HepG2 (cell line): ENCODE results near the gene CD151. TPM values are rescaled to one million over a fixed set of nuclear protein-coding genes. Genes with fewer than 3 reads are reported as not detected.

ENCODE experiments used
- CENPX ChIP-seq: sonication (generic); formaldehyde crosslinking; IDR thresholded peaks from 2 replicates; pipeline ENCODE4 v1.9.0; 2021; ENCODE audit warnings: mild to moderate bottlenecking, missing genetic modification reagents, moderate library complexity
- CSRNP1 ChIP-seq: sonication (generic); formaldehyde crosslinking; IDR thresholded peaks from 2 replicates; pipeline ENCODE4 v1.8.1; 2023; ENCODE audit warnings: mild to moderate bottlenecking, missing genetic modification reagents
- RXRB ChIP-seq: IDR thresholded peaks from 2 replicates; pipeline ENCODE4 v1.6.1; 2016; ENCODE audit warnings: borderline replicate concordance, missing genetic modification reagents, missing compliant biosample characterization
- SMAD1 ChIP-seq: sonication (generic); formaldehyde crosslinking; IDR thresholded peaks from 2 replicates; pipeline ENCODE4 v1.4.0; 2020; ENCODE audit warnings: missing genetic modification reagents, low read depth, mild to moderate bottlenecking, borderline replicate concordance
- SOX13 ChIP-seq, 3 experiments: fragments of 450-650 bp in 1 of 3; sonication (generic) in 1 of 3; formaldehyde crosslinking in 1 of 3; IDR thresholded peaks in 2 of 3; conservative IDR thresholded peaks in 1 of 3; 2 replicates each; pipeline versions ENCODE4 v1.5.0 to v1.6.1; 2016 to 2020; ENCODE audit warnings: antibody characterized with exemption in 1 of 3, mild to moderate bottlenecking in 1 of 3, missing compliant biosample characterization in 1 of 3, missing genetic modification reagents in 1 of 3, moderate library complexity in 1 of 3
- TBP ChIP-seq: sonication (generic); formaldehyde crosslinking; IDR thresholded peaks from 2 replicates; pipeline ENCODE4 v1.5.0; 2020; ENCODE audit warnings: missing genetic modification reagents
- ZBTB20 ChIP-seq: sonication (generic); formaldehyde crosslinking; IDR thresholded peaks from 2 replicates; pipeline ENCODE4 v1.8.1; 2023; ENCODE audit warnings: missing genetic modification reagents, low read depth, mild to moderate bottlenecking, borderline replicate concordance
- ZNF432 ChIP-seq: sonication (generic); formaldehyde crosslinking; IDR thresholded peaks from 2 replicates; pipeline ENCODE4 v1.5.0; 2020; ENCODE audit warnings: missing genetic modification reagents, mild to moderate bottlenecking, borderline replicate concordance
- ZNF674 ChIP-seq: sonication (generic); formaldehyde crosslinking; IDR thresholded peaks from 2 replicates; pipeline ENCODE4 v1.5.0; 2020; ENCODE audit warnings: low read depth, mild to moderate bottlenecking, missing genetic modification reagents
- ZNF687 ChIP-seq: sonication (generic); formaldehyde crosslinking; IDR thresholded peaks from 2 replicates; pipeline ENCODE4 v1.5.1; 2020; ENCODE audit warnings: mild to moderate bottlenecking, missing genetic modification reagents, moderate library complexity
- polyA plus RNA-seq, 8 experiments: library from polyadenylated mRNA; depleted of rRNA in 3 of 8; stranded (reverse) in 7 of 8; unstranded in 1 of 8; fragments of >200 nt; fragmentation: Illumina TruSeq in 4 of 8; extraction: Trizol in 4 of 8; gene quantifications; 2 replicates each; pipeline versions ENCODE4 v1.2.1 to v1.2.3, GENCODE V29; 2011 to 2016; ENCODE audit warnings: low read depth in 4 of 8, missing spikeins in 1 of 8, mixed read lengths in 1 of 8; ENCODE audit not compliant: insufficient read depth in 1 of 8
- total RNA-seq, 5 experiments: library from RNA; depleted of rRNA; stranded (reverse); fragments of >200 nt; fragmentation: Illumina TruSeq; extraction: Trizol; gene quantifications; 2 replicates each; pipeline ENCODE4 v1.2.3, GENCODE V29; 2016; ENCODE audit warnings: low read depth in 1 of 5

The CD151 gene
- total and polyA plus RNA-seq, 2 of the 13 experiments (the other 11 are each of a cell fraction or from before 2014, with no cell fraction given): 125 to 197 TPM

DNA sequence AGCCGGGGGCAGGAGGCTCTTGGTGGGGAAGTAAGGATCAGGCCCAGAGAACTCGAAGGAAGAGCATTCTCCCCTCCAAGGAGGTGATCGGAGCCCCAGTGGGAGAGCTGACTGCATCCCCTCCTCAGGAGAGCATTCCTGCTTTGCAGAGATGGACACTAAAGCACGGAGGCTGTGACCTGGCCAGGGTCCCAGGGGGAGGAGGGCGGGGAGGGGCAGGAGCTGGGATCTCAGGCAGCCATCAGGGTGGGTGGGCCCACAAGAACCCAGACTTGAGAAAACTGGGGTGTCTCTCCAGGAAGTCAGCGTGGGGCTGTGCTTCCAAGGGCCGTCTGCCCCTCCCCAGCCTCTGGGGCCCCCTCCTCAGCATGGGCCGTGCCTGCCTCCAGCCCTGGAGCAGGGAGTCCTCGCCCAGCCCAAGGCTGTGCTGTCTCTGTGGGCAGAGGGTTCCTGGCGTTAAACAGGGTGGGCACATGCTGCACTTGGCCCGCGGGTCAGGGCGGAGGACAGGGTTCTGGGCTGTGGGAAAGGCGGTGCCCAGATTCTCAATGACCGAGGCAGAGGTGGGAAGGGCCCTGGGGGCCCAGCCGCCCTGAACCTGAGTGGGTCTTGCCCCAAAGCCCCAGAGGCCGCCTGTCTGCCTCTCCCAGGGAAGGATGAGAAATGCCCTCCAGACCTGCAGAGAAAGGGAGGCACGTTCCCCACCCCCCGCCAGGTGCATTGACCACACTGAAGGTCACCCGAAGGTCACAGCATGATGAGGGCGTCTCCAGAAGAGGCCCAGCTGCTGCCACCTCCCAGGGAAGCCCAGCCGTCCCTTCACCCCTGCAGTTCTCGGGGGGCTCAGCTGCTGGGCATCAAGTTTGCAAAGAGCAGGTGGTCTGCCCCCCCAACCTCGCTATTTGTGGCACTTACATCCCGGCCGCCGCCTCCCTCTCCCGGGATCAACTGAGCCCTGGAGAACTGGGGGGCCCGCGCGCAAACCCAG is 43.5 kb upstream of the CD151 start (continued):
- TF ChIP-seq CENPX (CRISPR knock-in tag): no peak
- no peak for TF ChIP-seq ZNF674 (CRISPR knock-in tag)
- TF ChIP-seq ZNF432: no peak
- no peak for TF ChIP-seq RXRB (CRISPR knock-in tag)
- TF ChIP-seq ZBTB20 (CRISPR knock-in tag): no peak
- TF ChIP-seq SOX13 (IDR thresholded peaks at IDR 0.05): no peak
- TF ChIP-seq SOX13 (CRISPR knock-in tag; conservative IDR thresholded peaks at IDR 0.05 in 1 of 2, IDR thresholded peaks at IDR 0.05 in 1 of 2): no peak
- no peak for TF ChIP-seq TBP (CRISPR knock-in tag)
- no peak for TF ChIP-seq SMAD1 (CRISPR knock-in tag)
- 0 out of 2 replicates have a peak, but pooled peaks have one; percentile 17 for TF ChIP-seq ZNF687 (CRISPR knock-in tag)
- no peak for TF ChIP-seq CSRNP1
